Epidermal melanocyte (primary cell): ENCODE results near the gene PIAS4.

Source experiments
- DNase-seq: peaks from one replicate; pipeline ENCODE4 v3.0.0; 2011; ENCODE audit warnings: low spot score; ENCODE audit not compliant: insufficient read length

PIAS4 gene

GRCh38 chr19:4057931-4058692 is 50.6 kb downstream of the PIAS4 start:
- DNase-seq, result peak; percentile 90

DNA sequence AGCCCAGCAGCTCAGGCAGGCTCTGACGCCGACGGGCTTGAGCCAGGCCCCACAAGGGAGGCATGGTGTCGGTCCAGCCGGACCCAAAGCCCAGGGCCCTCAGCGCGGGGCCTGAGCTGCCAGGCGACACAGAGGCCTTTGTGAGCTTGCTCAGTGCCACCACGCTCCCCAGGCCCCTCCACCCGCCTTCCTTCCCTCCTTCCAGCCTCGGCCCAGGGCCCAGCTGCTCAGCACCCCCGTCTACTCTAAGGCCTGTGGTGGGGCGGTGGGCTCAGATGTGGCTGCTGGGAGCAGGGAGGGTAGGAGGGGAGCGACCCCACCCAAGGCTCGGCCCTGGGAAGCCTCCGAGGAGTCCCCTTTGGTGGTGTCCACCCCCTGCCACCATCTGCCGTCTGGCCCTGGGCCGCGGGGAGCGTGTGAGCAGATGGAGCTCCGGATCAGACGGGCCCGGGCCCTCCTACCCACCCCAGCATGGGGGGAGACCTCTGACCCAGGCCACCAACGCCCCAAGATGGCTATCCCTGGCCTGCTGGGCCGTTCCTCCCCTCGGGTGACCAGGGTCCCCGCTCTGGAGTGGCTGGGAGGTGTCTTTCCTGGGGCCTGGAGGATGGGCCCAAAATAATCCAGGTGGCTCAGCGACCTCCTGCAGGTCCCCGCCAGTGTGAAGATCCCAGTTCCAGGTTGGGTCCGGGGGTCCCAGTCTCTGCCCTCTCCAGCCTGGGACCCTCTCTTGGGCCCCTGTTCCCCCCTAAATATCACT is 51.3 kb downstream of the PIAS4 start:
- no peak for DNase-seq

DNA sequence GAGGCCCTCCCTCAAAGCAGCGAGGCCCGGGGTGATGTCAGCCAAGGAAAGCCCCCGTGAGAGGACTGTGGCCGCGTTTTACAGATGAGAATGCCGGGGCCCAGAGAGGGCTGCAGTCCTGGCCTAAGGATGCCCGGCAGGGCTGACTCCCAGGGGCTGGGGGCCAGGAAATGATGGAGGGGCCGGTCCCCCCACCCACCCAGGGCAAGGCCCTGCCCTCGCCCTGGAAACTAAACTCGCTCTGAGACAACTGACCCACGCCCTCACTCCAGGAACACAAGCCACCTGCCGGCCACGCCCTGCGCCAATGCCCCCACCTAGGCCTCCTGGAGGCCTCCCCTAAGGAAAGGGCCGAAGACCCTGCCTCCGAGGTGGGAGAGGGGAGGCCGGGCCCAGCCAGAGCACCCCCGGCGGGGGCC is 51.9 kb downstream of the PIAS4 start:
- DNase-seq, result no peak

DNA sequence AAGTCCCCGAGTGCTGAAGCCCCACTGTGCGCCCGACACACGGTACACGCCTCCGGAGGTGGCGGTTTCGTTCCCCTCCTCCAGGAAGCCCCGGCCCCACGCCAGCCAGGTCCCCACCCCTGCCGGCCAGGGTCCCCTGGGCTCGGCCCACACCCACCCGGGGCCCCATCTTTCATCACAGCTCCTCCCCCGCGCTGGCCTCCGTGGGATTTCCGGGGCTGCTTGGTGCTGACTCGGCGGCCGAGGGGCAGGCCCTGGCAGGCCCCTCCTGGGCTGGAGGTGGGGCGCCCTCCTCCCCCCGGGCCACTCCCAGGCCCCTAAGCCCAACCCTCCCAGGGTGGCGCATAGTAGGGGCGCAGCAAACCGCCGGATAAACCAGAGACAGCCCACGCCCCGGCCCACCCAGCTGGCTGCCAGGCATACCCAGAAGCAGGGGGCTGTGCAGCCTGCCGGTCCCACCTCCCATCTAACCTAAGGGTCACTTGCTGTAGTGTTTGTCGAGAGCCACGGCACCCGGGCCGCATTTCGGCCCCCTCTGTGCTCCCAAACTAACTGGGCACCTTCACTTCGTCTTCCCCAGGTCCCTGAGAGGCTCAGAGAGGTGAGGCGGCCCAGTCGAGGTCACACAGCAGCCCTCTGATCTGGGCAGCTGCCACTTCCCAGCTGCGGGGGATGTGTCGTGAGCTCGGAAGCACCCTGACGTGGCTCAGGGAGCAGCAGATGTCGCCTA is 52.5 kb downstream of the PIAS4 start:
- no peak for DNase-seq

DNA sequence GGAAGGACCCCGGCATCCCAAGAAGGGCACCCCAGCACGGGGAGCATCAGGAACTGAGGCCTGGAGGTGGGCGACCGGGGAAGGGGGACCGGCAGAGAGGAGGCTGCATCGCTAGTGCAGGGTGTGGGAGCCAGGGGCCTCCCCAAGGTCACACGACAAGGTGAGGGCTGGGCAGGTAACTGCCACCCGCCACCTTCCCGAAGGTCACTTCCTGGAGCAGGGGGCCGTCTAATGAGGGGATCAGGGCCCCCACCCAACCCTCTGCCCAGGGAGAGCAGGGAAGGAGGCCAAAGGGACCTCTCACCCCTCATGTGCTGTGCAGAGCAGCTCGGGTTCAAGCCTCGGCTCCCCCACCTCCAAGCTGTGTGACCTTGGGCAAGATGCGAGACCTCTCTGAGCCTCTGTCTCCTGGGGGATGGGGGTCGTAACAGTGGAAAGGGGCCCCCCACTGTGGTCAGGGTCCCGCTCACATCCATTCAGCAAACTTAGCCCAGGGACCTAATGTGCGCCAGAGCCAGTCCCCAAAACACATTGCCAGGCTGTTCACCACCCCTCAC is 53.2 kb downstream of the PIAS4 start:
- no peak for DNase-seq

- DNase-seq, result no peak
These were observed 53.7 kb downstream of the PIAS4 start for GRCh38 chr19:4061178-4061682.

- DNase-seq, result no peak
These were observed 54.3 kb downstream of the PIAS4 start for GRCh38 chr19:4061683-4062418.

GRCh38 chr19:4062419-4063368 is 55.2 kb downstream of the PIAS4 start:
- no peak for DNase-seq

DNA sequence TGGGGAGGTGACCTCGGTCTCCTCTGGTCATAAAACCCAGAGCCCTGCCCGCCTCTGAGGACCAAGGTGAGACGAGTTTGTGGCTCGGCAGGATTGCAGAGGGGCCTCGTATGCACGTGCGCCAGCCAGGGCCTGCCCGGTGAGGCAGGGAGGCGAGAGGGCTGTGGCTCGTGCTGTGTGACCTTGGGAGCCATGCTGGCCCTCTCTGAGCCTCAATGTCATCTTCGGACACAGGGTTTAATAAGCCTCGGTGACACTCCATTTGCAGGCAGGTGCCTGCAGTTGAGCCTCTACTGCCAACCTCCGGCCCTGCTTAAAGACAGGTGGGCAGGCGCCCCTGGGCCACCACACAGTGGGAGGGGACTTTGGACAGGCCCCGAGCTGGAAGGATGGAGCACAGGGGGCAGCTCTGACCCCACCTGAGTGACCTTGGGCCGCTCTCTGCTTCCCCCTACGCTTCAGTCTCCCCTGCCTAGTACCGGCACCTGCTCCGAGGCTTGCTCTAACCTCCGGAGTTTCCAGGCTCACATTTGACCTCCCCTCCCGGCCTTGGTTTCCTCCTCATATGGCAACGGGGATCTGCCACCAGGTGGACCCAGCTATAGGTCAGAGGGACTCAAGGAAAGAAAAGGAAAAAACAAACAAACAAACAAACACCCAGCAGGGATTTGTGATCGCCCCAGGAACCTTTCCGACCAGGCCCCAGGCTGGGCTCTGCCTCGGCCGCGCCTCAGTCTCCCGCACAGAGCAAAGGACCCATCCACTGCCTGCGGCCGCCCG is 56.0 kb downstream of the PIAS4 start:
- DNase-seq, result no peak

- DNase-seq, result no peak
These were observed 56.6 kb downstream of the PIAS4 start for GRCh38 chr19:4064149-4064495.

DNA sequence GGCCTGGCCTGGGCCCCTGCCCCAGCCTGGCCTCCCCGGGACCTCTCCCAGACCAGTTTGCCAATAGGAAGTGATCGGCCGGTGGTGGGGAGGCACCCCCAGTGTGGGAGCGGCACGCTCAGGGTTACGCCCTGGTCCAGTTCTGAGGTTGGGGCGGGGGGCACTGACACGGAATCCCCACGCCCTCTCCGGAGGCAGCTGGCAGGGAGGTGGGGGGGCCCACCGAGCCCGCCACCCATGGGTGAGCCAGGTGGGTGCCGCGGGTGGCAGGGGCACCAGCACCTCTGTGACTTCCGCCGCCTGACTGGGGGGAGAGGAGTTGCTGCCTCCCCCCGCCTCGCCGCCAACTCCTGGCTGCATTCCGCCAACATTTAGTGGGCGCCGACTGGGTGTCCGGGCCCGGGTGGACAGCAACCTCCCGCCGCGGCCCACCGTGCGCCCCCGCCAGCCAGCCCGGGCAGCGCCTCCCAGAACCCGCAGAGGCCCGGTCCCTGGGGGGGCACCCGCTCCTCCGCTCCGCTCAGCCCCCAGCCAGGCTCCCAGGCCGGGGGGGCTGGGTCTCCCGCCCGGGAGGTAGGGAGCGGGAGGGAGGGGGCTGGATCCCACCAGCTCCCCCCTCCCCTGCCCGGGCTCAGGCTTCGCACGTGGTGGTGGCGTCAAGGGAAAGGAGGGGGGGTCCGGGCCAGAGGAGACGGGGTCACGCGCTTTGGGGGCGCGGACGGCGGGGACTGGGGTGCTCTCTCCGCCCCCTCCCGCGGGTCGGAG is 57.1 kb downstream of the PIAS4 start:
- DNase-seq, result no peak

- peak; percentile 98 for DNase-seq
These were observed 58.1 kb downstream of the PIAS4 start for GRCh38 chr19:4065430-4066175.

GRCh38 chr19:4066176-4066606 is 58.7 kb downstream of the PIAS4 start:
- DNase-seq, result no peak

- peak; percentile 92 for DNase-seq
These were observed 59.3 kb downstream of the PIAS4 start, which contains the start of gene ZBTB7A for GRCh38 chr19:4066682-4067395. TSS of gene ZBTB7A (minus strand) at chr19:4066899. CDS start at chr19:4055232, 11,667 bp downstream.

- DNase-seq, result no peak
These were observed 60.0 kb downstream of the PIAS4 start for GRCh38 chr19:4067396-4068046.
